CD4-positive, alpha-beta T cell (primary cell): ENCODE data around the gene MFSD2A. TPM values are rescaled to one million over a fixed set of nuclear protein-coding genes. Genes with fewer than 3 reads are reported as not detected.
"Not testable (repeated sequence)": the region's sequence is repeated elsewhere in the genome, so short reads cannot be mapped to it uniquely, and the experiment has no call there.

Experiments
- ATAC-seq: fragments of 200-7000 bp; cut with Tn5 transposase; one replicate; pipeline ENCODE4 v1.10.0; 2022; ENCODE audit warnings: mild to moderate bottlenecking; ENCODE audit not compliant: poor library complexity
- CTCF ChIA-PET: fragments of 350-600 bp; sonication (Branson Sonifier 250); formaldehyde crosslinking; loops from one replicate; lab custom pipeline; 2021; ENCODE audit warnings: antibody characterized with exemption, inconsistent platforms; lab: Charles Lee
- POLR2A ChIA-PET: fragments of 350-600 bp; sonication (Branson Sonifier 250); formaldehyde crosslinking; loops from one replicate; lab custom pipeline; 2021; ENCODE audit warnings: antibody characterized with exemption, inconsistent platforms; lab: Charles Lee
- DNase-seq, 14 experiments: peaks; one replicate each; pipeline ENCODE4 v3.0.0-alpha.2; 2013 to 2020; ENCODE audit warnings: mixed read lengths in 2 of 14
- H3K27ac ChIP-seq, 2 donors: one replicate each; pipeline versions ENCODE4 v1.5.1 to v1.7.0; 2013; ENCODE audit warnings: low read length in 2 of 2, low read depth in 1 of 2, mild to moderate bottlenecking in 1 of 2
- H3K27me3 ChIP-seq, 2 experiments: 1 replicate in 1 of 2; 2 replicates in 1 of 2; pipeline versions ENCODE4 v1.6.1 to v1.7.0; 2013; ENCODE audit warnings: low read length in 2 of 2, control low read depth in 1 of 2, mild to moderate bottlenecking in 1 of 2, moderate library complexity in 1 of 2; ENCODE audit not compliant: insufficient read depth in 2 of 2, control insufficient read depth in 1 of 2
- H3K36me3 ChIP-seq: one replicate; pipeline ENCODE4 v1.6.1; 2013; ENCODE audit warnings: low read length, control low read depth; ENCODE audit not compliant: insufficient read depth
- H3K4me1 ChIP-seq: one replicate; pipeline ENCODE4 v1.6.1; 2013; ENCODE audit warnings: low read length, control low read depth; ENCODE audit not compliant: insufficient read depth
- H3K4me3 ChIP-seq: one replicate; pipeline ENCODE4 v1.5.1; 2013; ENCODE audit warnings: mild to moderate bottlenecking, low read length, moderate library complexity
- H3K9me3 ChIP-seq, 2 experiments: 1 replicate in 1 of 2; 2 replicates in 1 of 2; pipeline versions ENCODE4 v1.6.1 to v1.7.0; 2013; ENCODE audit warnings: low read length in 2 of 2, mild to moderate bottlenecking in 2 of 2, control low read depth in 1 of 2, moderate library complexity in 1 of 2; ENCODE audit not compliant: control insufficient read depth in 1 of 2, insufficient read depth in 1 of 2
- H3K27ac Mint-ChIP-seq: one replicate; pipeline ENCODE4 v1.8.0; 2020; ENCODE audit warnings: mixed read lengths
- H3K27me3 Mint-ChIP-seq: one replicate; pipeline ENCODE4 v1.8.0; 2021; ENCODE audit warnings: mixed read lengths
- H3K36me3 Mint-ChIP-seq: one replicate; pipeline ENCODE4 v1.8.0; 2021; ENCODE audit warnings: low read depth, mixed read lengths
- H3K4me1 Mint-ChIP-seq: one replicate; pipeline ENCODE4 v1.8.0; 2021; ENCODE audit warnings: low read depth, mixed read lengths
- H3K4me3 Mint-ChIP-seq: one replicate; pipeline ENCODE4 v1.8.0; 2020; ENCODE audit warnings: mild to moderate bottlenecking, mixed read lengths
- H3K9me3 Mint-ChIP-seq: one replicate; pipeline ENCODE4 v1.8.0; 2020; ENCODE audit warnings: mixed read lengths
- intact Hi-C, 2 experiments: fragments of 100-400 bp; cut with DNase I in 1 of 2; cut with micrococcal nuclease in 1 of 2; formaldehyde crosslinking; loops; one replicate each; pipeline versions ENCODE4 v1.15.1 to v1.9.0; 2023 to 2025; cut with DNase I, micrococcal nuclease
- total RNA-seq, 174 experiments: library from RNA in 2 of 174; stranded (reverse) in 2 of 174; gene quantifications; one replicate each; pipeline ENCODE4 v1.2.3 and lab custom pipeline; 2021 to 2026
- TF ChIP-seq, protein P1 (sequence below): fragments of 200-600 bp; IDR thresholded peaks from one replicate; pipeline ENCODE4 v1.8.0; 2022; ENCODE audit warnings: antibody characterized with exemption, mild to moderate bottlenecking

The MFSD2A gene
- total RNA-seq, 2 experiments from 2014 or later, result 2.5 to 2.7 TPM

DNA sequence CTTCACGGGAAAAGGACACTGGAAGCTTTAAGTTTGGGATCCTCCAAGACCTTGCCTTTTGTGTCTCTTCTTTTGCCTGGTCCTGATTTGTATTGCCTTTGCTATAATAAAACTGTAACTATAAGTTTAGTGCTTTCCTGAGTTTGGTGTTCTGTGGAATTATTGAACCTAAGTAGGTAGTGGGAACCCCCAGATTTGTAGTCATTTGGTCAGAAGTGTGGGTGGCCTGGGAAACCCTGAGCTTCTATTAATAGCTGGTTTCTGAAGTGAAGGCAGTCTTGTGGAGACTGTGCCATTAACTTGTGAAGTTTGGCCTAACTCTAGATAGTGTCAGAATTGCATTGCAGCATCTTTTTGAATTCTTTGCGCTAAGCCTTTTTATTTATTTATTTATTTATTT is 46.4 kb upstream of the MFSD2A start:
- TF ChIP-seq, protein P1, sequence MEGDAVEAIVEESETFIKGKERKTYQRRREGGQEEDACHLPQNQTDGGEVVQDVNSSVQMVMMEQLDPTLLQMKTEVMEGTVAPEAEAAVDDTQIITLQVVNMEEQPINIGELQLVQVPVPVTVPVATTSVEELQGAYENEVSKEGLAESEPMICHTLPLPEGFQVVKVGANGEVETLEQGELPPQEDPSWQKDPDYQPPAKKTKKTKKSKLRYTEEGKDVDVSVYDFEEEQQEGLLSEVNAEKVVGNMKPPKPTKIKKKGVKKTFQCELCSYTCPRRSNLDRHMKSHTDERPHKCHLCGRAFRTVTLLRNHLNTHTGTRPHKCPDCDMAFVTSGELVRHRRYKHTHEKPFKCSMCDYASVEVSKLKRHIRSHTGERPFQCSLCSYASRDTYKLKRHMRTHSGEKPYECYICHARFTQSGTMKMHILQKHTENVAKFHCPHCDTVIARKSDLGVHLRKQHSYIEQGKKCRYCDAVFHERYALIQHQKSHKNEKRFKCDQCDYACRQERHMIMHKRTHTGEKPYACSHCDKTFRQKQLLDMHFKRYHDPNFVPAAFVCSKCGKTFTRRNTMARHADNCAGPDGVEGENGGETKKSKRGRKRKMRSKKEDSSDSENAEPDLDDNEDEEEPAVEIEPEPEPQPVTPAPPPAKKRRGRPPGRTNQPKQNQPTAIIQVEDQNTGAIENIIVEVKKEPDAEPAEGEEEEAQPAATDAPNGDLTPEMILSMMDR, result no peak
- peaks cover 7% of the 10 kb centered on the region for H3K9me3 Mint-ChIP-seq
- H3K27me3 Mint-ChIP-seq, result peaks cover 64% of the 10 kb centered on the region
- POLR2A ChIA-PET, result no interaction called here
- no peaks in the 10 kb centered on the region for H3K36me3 ChIP-seq
- peaks cover 9% of the 10 kb centered on the region in 2 experiments for H3K9me3 ChIP-seq
- CTCF ChIA-PET, result interaction anchor here (0.5 to 1.6 kb wide), 3 partner anchors 11 to 91 kb away, joined by 3 to 8 read pairs (median 3); no protein-coding TSS in a partner anchor
- no peak overlapping the region for H3K4me3 ChIP-seq
- DNase-seq (no peak), ATAC-seq (no peak)
- H3K27me3 ChIP-seq, result peaks cover 11 to 13% of the 10 kb centered on the region in 2 experiments
- intact Hi-C loops, result no loop called here
- H3K27ac Mint-ChIP-seq, result no peak overlapping the region
- no peak overlapping the region for H3K27ac ChIP-seq
- no peaks in the 10 kb centered on the region for H3K36me3 Mint-ChIP-seq
- no peak overlapping the region for H3K4me3 Mint-ChIP-seq
- H3K4me1 ChIP-seq, result no peaks in the 10 kb centered on the region
- H3K4me1 Mint-ChIP-seq, result no peaks in the 10 kb centered on the region

DNA sequence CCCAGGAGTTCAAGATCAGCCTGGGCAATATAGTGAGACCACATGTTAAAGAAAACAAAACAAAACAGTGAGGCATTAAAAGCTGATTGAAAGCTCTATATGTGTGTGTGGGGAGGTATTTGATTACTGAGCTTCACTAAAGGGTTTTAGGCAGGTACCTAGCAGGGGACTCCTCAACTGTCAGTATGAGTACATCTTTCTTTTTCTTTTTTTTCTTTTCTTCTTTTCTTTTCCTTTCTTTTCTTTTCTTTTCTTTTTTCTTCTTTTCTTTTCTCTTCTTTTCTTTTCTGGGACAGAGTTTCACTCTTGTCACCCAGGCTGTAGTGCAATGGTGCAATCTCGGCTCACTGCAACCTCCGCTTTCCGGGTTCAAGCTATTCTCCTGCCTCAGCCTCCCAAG is 44.7 kb upstream of the MFSD2A start:
- TF ChIP-seq, protein P1, result no peak
- Histone ChIP-seq H3K4me3 (no peak overlapping the region), H3K36me3 (no peaks in the 10 kb centered on the region), H3K9me3 (peaks cover 9% of the 10 kb centered on the region in 2 experiments), H3K4me1 (no peaks in the 10 kb centered on the region), H3K27me3 (peaks cover 6 to 11% of the 10 kb centered on the region in 2 experiments), H3K27ac (no peak overlapping the region)
- ChIA-PET CTCF (interaction anchor here (1.4 kb wide), 1 partner anchor 9 kb away, joined by 6 read pairs; no protein-coding TSS in a partner anchor), POLR2A (interaction anchor here (0.7 kb wide), 1 partner anchor 172 kb away, joined by 3 read pairs; the partner anchor contains the start of gene PPIE)
- Mint-ChIP-seq H3K4me1 (no peaks in the 10 kb centered on the region), H3K27ac (no peak overlapping the region), H3K9me3 (peaks cover 7% of the 10 kb centered on the region), H3K4me3 (no peak overlapping the region), H3K27me3 (peaks cover 50% of the 10 kb centered on the region), H3K36me3 (no peaks in the 10 kb centered on the region)
- no peak for ATAC-seq
- no peak for DNase-seq
- intact Hi-C loops, result no loop called here

DNA sequence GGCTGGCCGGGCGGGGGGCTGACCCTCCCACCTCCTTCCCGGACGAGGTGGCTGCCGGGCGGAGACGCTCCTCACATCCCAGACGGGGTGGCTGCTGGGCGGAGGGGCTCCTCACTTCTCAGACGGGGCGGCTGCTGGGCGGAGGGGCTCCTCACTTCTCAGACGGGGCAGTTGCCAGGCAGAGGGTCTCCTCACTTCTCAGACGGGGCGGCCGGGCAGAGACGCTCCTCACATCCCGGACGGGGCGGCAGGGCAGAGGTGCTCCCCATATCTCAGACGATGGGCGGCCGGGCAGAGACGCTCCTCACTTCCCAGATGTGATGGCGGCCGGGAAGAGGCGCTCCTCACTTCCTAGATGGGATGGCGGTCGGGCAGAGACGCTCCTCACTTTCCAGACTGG is 41.8 kb upstream of the MFSD2A start:
- H3K27ac Mint-ChIP-seq, ATAC-seq, DNase-seq, H3K9me3 Mint-ChIP-seq, CTCF ChIA-PET, H3K4me1 ChIP-seq, H3K4me3 Mint-ChIP-seq, intact Hi-C loops, H3K27me3 ChIP-seq, POLR2A ChIA-PET, H3K4me1 Mint-ChIP-seq, H3K36me3 ChIP-seq, H3K9me3 ChIP-seq, H3K27ac ChIP-seq, H3K4me3 ChIP-seq, H3K36me3 Mint-ChIP-seq: not testable (repeated sequence)
- peaks cover 22% of the 10 kb centered on the region for H3K27me3 Mint-ChIP-seq
